Stomach (tissue), 9 donors: ENCODE results near the gene DEPDC4. TPM values are rescaled to one million over a fixed set of nuclear protein-coding genes. Genes with fewer than 3 reads are reported as not detected.

Source experiments
- DNase-seq, 2 donors: peaks; one replicate each; pipeline versions ENCODE4 v3.0.0 to v3.0.0-alpha.2; 2013 to 2019
- H3K27ac ChIP-seq, 5 donors: fragments of 200-600 bp in 4 of 5; sonication (generic) in 4 of 5; one replicate each; pipeline ENCODE4 v1.5.1; 2013 to 2019; ENCODE audit warnings: mild to moderate bottlenecking in 1 of 5, moderate library complexity in 1 of 5
- H3K27me3 ChIP-seq, 3 donors: fragments of 200-600 bp; sonication (generic); one replicate each; pipeline ENCODE4 v1.5.1; 2017 to 2019; ENCODE audit warnings: mixed run types in 1 of 3
- H3K36me3 ChIP-seq, 4 donors: fragments of 200-600 bp; sonication (generic); 1 replicate in 3 of 4; 2 replicates in 1 of 4; pipeline ENCODE4 v1.5.1; 2016 to 2019
- H3K4me1 ChIP-seq, 4 donors: fragments of 200-600 bp; sonication (generic); one replicate each; pipeline ENCODE4 v1.5.1; 2016 to 2019
- H3K4me3 ChIP-seq, 4 donors: fragments of 200-600 bp; sonication (generic) in 3 of 4; one replicate each; pipeline ENCODE4 v1.5.1; 2016 to 2019; ENCODE audit warnings: mild to moderate bottlenecking in 1 of 4
- H3K9me3 ChIP-seq, 4 donors: fragments of 200-600 bp; sonication (generic); one replicate each; pipeline ENCODE4 v1.5.1; 2016 to 2019
- CTCF ChIP-seq, 7 experiments: fragments of 450-650 bp in 4 of 7; fragments of 200-600 bp in 3 of 7; sonication (generic) in 3 of 7; IDR thresholded peaks; one replicate each; pipeline ENCODE4 v1.5.1; 2016 to 2019; ENCODE audit warnings: antibody characterized with exemption in 7 of 7, control low read depth in 2 of 7, mild to moderate bottlenecking in 1 of 7
- EP300 ChIP-seq: sonication (generic); formaldehyde crosslinking; IDR thresholded peaks from one replicate; pipeline ENCODE4 v1.6.1; 2017; ENCODE audit warnings: antibody characterized with exemption
- POLR2A ChIP-seq, 4 donors: fragments of 450-650 bp; IDR thresholded peaks; one replicate each; pipeline ENCODE4 v1.6.1; 2016; ENCODE audit warnings: antibody characterized with exemption in 4 of 4, control low read depth in 2 of 4, mild to moderate bottlenecking in 1 of 4, moderate library complexity in 1 of 4
- POLR2AphosphoS5 ChIP-seq, 3 donors: sonication (generic); formaldehyde crosslinking; IDR thresholded peaks; one replicate each; pipeline ENCODE4 v1.6.1; 2016; ENCODE audit warnings: antibody characterized with exemption in 3 of 3
- WGBS, 5 donors: extraction: QIAGEN DNeasy Blood & Tissue Kit in 3 of 5; methylation state at CpG; one replicate each; pipeline versions ENCODE4 v1.1.5 to v1.1.7; 2013 to 2018; 5-methylcytosine and 5-hydroxymethylcytosine counted together
- intact Hi-C: fragments of 100-400 bp; cut with DNase I; formaldehyde crosslinking; loops from one replicate; pipeline ENCODE4 v1.15.1; 2023; ENCODE audit warnings: low total_unique reads
- polyA plus RNA-seq, 3 donors: library from polyadenylated mRNA; stranded (reverse); fragments of 200-250 nt; gene quantifications; one replicate each; pipeline ENCODE4 v1.2.3, GENCODE V29; 2013
- total RNA-seq, 5 donors: library from RNA; depleted of rRNA; stranded (reverse); fragments of >200 nt; gene quantifications; one replicate each; pipeline versions ENCODE4 v1.1.0 to v1.2.3, GENCODE V29; 2014 to 2016
- donor health status: healthy with polysubstance abuse.
- donor health status: Bipolar disorder and iron deficiency.
- donor health status: healthy.

The DEPDC4 gene
- total and polyA plus RNA-seq, 8 donors: 0.48 to 3.1 (median 0.55) TPM; not detected in 3

- H3K36me3 ChIP-seq: peaks cover 15 to 75% (median 63%) of the 10 kb centered on the region in 4 donors
- peak overlapping the region in 2 of 5 donors; percentile 18 to 37 for H3K27ac ChIP-seq
- peak in 1 of 2 donors; percentile 22 for DNase-seq
- intact Hi-C loops: no loop called here
- peaks cover 0 to 31% (median 7%) of the 10 kb centered on the region in 4 donors for H3K4me1 ChIP-seq
- H3K27me3 ChIP-seq: no peaks in the 10 kb centered on the region
- H3K4me3 ChIP-seq: no peak overlapping the region
- 43 to 72% (median 58%) methylated on average over 5 of the region's 5 CpGs for WGBS, 5 donors
- no peaks in the 10 kb centered on the region for H3K9me3 ChIP-seq
- TF ChIP-seq CTCF (IDR thresholded peaks at IDR 0.05): no peak
- TF ChIP-seq POLR2AphosphoS5 (IDR thresholded peaks at IDR 0.05): peak in 2 of 3 donors; percentile 31 to 63
Measured at GRCh38 chr12:100213016-100213891, 53.6 kb downstream of the DEPDC4 start.

GRCh38 chr12:100211698-100212097 is 55.2 kb downstream of the DEPDC4 start:
- H3K4me1 ChIP-seq: peaks cover 0 to 30% (median 7%) of the 10 kb centered on the region in 4 donors
- TF ChIP-seq POLR2AphosphoS5 (IDR thresholded peaks at IDR 0.05) (no peak), EP300 (no peak), POLR2A (IDR thresholded peaks at IDR 0.05) (no peak), CTCF (IDR thresholded peaks at IDR 0.05) (no peak)
- DNase-seq: no peak
- no peak overlapping the region for H3K4me3 ChIP-seq
- H3K36me3 ChIP-seq: peaks cover 20 to 77% (median 73%) of the 10 kb centered on the region in 4 donors
- no peaks in the 10 kb centered on the region for H3K27me3 ChIP-seq
- no peak overlapping the region for H3K27ac ChIP-seq
- no peaks in the 10 kb centered on the region for H3K9me3 ChIP-seq
- intact Hi-C loops: no loop called here
- WGBS, 5 donors: 92 to 96% (median 94%) methylated on average over 2 of the region's 2 CpGs

GRCh38 chr12:100208834-100209233 is 58.0 kb downstream of the DEPDC4 start:
- intact Hi-C loops: no loop called here
- DNase-seq: no peak
- TF ChIP-seq POLR2AphosphoS5 (IDR thresholded peaks at IDR 0.05) (no peak), POLR2A (IDR thresholded peaks at IDR 0.05) (no peak), CTCF (IDR thresholded peaks at IDR 0.05) (no peak), EP300 (no peak)
- peaks cover 18 to 88% (median 78%) of the 10 kb centered on the region in 4 donors for H3K36me3 ChIP-seq
- no peaks in the 10 kb centered on the region for H3K9me3 ChIP-seq
- H3K27me3 ChIP-seq: no peaks in the 10 kb centered on the region
- H3K27ac ChIP-seq: no peak overlapping the region
- H3K4me1 ChIP-seq: peaks cover 0 to 16% (median 4%) of the 10 kb centered on the region in 4 donors
- WGBS, 5 donors: 87 to 94% (median 94%) methylated on average over 5 of the region's 5 CpGs
- H3K4me3 ChIP-seq: no peak overlapping the region

- no peak overlapping the region for H3K27ac ChIP-seq
- H3K4me3 ChIP-seq: no peak overlapping the region
- H3K36me3 ChIP-seq: peaks cover 18 to 74% (median 69%) of the 10 kb centered on the region in 4 donors
- WGBS, 5 donors: 91 to 99% (median 96%) methylated on average over 2 of the region's 2 CpGs
- H3K9me3 ChIP-seq: no peaks in the 10 kb centered on the region
- TF ChIP-seq EP300 (no peak), POLR2A (IDR thresholded peaks at IDR 0.05) (no peak), CTCF (IDR thresholded peaks at IDR 0.05) (no peak), POLR2AphosphoS5 (IDR thresholded peaks at IDR 0.05) (no peak)
- no peaks in the 10 kb centered on the region for H3K27me3 ChIP-seq
- intact Hi-C loops: no loop called here
- DNase-seq: no peak
- peaks cover 0 to 23% (median 13%) of the 10 kb centered on the region in 4 donors for H3K4me1 ChIP-seq
Measured at GRCh38 chr12:100207311-100207710, 59.6 kb downstream of the DEPDC4 start.
